NCI-H1092 (cell line): ENCODE data around the gene HOXD12.

Experiments used
- DNase-seq: peaks from one replicate; lab custom pipeline; 2025; lab: John Stamatoyannopoulos, UW

The HOXD12 gene

GRCh38 chr2:176093145-176093897, 6.3 kb upstream of the HOXD12 start:
- DNase-seq: no peak

- DNase-seq: no peak
These were observed 5.7 kb upstream of the HOXD12 start for GRCh38 chr2:176093898-176094249.

GRCh38 chr2:176094349-176094748, 5.2 kb upstream of the HOXD12 start:
- DNase-seq: no peak

GRCh38 chr2:176095421-176095820, 4.2 kb upstream of the HOXD12 start:
- no peak for DNase-seq

GRCh38 chr2:176096243-176096985, 3.2 kb upstream of the HOXD12 start:
- no peak for DNase-seq

- DNase-seq: peak; percentile 62
These were observed 2.4 kb upstream of the HOXD12 start for GRCh38 chr2:176096986-176097819.

- DNase-seq: no peak
These were observed 1.7 kb upstream of the HOXD12 start for GRCh38 chr2:176097820-176098365.

GRCh38 chr2:176098366-176099158, 1.0 kb upstream of the HOXD12 start:
- DNase-seq: no peak

- no peak for DNase-seq
These were observed 352 bp upstream of the HOXD12 start for GRCh38 chr2:176099159-176099727.

GRCh38 chr2:176100547-176101140, 1.0 kb downstream of the HOXD12 start:
- DNase-seq: no peak

GRCh38 chr2:176101216-176101830, 1.7 kb downstream of the HOXD12 start:
- DNase-seq: no peak

- no peak for DNase-seq
These were observed 2.2 kb downstream of the HOXD12 start for GRCh38 chr2:176101842-176102241.

GRCh38 chr2:176102309-176102866, 2.8 kb downstream of the HOXD12 start:
- no peak for DNase-seq

- DNase-seq: no peak
These were observed 3.6 kb downstream of the HOXD12 start for GRCh38 chr2:176103194-176103593.

GRCh38 chr2:176103742-176104315, 4.2 kb downstream of the HOXD12 start:
- no peak for DNase-seq

- no peak for DNase-seq
These were observed 4.9 kb downstream of the HOXD12 start for GRCh38 chr2:176104316-176105077.

GRCh38 chr2:176105078-176105729, 5.6 kb downstream of the HOXD12 start:
- DNase-seq: no peak
